HG03457 (cell line): ENCODE data around the gene GAK.

ENCODE experiments used
- ATAC-seq: cut with Tn5 transposase; IDR thresholded peaks from one replicate; pipeline ENCODE4 v1.9.1; 2021; ENCODE audit warnings: moderate number of reproducible peaks; ENCODE audit not compliant: unreplicated experiment

The GAK gene

DNA sequence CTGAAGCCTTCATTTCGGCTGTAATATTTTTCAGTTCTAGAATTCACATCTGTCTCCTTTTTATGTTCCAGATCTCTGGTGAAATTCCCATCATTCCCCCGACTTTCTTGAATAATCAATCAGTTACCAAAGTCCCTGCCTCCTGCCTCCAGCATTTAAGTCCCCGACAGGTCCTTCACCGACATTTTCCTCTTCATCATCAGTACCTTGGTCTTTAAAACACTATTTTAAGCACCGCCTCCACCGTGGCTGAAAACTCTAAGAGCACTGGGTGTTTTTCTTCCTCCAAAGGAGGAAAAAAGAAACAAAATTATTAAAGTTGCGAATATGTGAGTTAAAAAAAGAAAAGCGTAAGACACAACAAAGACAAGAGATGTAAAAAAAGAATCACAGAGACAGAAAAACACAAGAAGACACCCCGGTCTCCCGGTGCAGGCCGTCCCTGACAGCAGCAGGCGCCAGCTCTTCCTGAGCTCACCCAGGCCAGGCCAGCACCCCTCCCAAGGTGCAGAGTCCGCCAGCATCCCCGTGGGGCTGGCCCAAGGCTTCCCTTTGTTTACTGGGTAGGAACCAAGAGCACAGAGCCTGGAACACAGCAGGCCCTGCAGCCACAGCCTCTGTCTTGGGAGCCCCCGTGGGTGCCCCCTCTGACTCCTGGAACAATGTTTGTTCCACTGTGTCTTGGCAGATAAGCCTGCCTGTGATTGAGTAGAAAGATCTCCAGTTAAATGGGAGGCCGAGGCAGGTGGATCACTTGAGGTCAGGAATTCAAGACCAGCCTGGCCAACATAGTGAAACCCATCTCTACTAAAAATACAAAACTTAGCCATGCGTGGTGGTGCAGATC lies 56.9 kb downstream of the GAK start:
- ATAC-seq: no peak

DNA sequence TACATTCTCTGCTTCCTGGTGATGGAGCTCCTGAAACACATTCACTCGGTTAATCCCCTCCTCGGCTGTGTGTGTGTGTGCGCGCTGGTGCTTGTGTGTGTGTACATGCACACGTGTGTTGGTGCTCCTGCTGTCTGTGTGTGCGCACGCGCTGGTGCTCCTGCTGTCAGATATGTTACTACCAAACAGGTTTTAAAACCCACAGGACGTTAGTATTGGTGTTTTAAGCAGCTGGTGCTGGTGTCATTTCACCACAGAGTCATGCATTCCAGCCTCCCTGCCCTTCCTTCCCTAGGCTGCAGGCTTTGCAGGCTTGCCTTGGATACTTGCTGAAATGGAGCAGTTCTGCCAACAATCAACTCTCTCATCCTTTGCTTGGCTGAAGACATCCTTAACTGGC lies 58.1 kb downstream of the GAK start:
- no peak for ATAC-seq

DNA sequence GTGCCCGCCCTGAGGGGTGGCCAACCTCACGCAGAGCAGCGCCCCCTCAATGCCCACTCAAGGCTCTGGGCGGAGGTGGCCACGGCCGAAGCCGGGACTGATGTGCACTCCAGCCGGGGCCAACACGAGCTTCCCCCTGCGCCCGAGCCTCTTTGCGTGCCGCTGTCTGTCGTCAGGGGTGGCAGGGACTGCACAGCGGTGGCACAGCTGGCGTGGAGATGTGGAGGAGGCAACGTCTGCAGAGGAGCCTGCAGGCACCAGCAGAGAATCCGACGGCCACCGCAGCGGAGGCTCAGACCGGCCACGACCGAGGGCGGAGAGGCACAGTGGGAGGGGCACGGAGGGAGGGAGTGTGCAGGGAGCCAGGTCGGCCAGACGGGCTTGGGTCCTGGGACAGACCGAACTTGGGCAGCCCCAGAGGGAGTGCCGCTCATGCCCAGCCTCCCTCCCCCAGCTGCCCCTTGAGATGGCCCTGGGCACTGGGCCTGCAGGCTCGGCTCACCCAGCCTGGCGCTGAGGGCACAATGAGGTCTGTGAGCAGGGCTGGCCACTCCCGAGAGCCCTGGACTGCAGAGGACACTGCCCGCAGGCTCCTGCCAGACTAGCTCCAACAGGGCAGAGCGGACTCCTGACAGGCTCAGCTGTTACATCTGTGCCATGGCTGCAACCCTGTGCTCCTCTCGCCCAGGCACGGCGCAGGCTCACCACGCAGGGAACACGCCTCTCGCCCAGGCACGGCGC lies 59.7 kb downstream of the GAK start:
- no peak for ATAC-seq

DNA sequence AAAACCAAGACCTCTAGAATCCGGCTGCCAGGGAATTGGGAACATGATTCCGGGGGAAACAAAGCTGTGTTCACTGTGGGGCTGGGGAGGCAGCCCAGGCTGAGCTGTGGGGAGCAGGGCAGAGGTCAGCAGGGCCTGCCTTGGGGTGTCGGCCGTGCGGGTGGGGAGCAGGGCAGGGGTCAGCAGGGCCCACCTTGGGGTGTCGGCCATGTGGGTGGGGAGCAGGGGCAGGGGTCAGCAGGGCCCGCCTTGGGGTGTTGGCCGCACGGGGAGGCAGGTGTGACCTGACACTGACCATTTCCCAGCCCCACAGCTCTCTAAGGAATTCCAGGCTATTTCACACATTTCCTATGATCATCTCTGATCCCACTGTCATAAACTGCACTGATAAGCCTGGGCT lies 60.6 kb downstream of the GAK start:
- no peak for ATAC-seq

DNA sequence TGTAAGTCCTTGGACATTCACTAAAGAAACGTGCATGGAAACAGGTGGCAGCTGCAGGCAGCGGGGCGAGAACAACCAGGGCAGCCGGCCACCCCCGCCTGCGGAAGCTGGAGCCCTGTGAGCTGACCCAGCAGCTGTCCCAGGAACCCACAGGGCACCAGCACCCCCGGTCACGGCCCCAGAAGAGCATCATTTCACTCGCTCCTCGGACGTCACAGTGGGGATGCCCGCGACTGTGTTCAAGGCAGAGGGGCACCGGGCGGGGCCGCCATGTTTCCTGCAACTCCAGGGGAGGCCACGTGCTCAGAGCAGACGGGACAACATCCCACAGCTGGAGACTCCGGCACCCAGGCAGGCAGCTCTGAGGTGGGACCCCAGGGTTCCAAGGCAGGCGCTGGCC lies 61.2 kb downstream of the GAK start:
- ATAC-seq: no peak

DNA sequence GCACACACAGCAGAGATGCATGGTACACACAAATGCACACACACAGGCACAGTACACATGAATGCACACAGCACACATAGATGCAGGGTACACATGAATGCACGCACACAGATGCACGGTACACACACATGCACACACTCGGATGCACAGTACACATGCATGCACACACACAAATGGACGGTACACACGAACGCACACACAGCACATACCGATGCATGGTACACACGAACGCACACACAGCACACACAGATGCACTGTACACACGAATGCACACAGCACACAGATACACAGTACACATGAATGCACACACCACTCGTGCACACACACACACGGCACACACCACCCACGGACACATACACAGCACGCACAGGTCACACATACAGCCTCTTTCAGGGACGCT lies 62.3 kb downstream of the GAK start:
- no peak for ATAC-seq

DNA sequence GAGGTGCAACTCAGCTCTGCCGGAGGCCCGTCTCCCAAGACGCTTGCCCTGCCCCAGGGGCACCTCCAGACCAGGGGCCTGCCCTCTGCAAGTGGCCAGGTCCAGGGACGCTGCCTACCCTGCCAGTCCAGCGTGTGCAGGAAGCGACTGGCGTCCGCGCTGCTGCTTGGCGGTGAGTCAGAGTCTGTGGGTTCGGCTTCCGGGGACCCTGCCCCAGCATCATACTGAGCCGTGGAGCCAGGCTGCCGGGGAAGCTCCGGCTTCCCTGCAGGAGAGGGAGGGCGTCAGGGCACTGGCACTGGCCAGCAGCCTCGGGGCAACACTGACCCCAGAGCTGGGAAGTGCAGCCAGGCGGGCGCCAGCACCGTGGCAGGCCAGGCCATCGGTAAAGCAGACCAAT lies 63.7 kb downstream of the GAK start:
- no peak for ATAC-seq

DNA sequence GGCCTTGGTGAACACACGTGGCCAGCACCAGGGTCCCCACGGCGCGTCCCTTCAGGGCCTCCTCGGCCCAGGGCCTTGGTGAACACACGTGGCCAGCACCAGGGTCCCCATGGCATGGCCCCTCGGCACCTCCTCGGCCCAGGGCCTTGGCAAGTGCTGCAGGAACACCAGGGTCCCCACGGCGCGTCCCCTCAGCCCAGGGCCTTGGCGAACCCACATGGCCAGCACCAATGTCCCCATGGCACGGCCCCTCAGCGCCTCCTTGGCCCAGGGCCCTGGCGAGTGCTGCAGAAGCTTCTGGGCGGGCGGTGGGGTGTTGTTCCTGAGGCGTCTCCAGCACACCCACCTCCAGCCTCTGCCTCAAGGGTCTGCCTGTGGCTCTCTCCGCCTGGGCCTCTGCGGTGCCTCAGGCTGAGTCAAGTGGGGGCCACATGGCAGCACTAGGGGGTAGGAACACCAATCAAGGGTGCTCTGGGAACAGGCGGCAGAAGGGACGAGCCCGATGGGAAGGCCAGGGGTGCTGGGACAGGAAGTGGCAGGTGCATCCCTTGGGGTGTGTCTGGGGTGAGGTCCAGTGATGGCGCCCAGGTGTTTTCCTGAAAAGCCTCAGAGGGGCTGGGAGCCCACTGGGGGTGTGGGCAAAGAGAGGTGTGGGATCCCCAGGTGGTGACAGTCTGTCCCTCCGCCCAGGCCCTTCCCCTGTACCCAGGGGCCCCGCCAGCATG lies 64.4 kb downstream of the GAK start:
- no peak for ATAC-seq

DNA sequence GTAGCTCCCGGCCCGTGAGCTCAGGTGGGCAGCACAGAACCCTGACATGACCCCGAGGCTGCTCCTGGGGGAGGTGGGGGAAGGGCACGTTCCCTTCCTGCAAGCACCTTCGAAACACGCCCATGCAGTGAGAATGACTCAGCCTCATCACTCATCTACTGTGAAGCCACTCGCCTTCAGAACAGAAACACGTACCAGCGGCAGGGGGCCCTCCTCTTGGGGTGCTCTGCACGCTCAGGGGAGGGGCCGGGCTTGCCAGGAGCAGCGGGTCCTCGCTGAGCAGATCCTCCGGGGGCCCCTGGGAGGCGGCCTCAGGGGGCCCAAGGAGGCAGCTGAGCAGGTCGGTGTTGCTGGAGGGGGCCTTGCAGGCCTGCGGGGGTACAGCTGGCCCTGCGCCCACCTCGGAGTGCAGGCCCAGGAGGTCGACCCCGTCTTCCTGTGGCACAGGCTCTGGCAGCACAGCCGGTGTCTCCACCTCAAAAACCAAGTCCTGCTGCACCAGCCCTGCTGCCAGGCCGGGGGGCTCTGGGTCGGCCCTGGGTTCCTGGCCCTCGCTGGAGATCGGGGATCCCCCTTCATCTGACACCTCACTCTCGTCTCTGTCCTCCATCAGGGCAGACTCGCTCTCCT lies 65.2 kb downstream of the GAK start:
- no peak for ATAC-seq

DNA sequence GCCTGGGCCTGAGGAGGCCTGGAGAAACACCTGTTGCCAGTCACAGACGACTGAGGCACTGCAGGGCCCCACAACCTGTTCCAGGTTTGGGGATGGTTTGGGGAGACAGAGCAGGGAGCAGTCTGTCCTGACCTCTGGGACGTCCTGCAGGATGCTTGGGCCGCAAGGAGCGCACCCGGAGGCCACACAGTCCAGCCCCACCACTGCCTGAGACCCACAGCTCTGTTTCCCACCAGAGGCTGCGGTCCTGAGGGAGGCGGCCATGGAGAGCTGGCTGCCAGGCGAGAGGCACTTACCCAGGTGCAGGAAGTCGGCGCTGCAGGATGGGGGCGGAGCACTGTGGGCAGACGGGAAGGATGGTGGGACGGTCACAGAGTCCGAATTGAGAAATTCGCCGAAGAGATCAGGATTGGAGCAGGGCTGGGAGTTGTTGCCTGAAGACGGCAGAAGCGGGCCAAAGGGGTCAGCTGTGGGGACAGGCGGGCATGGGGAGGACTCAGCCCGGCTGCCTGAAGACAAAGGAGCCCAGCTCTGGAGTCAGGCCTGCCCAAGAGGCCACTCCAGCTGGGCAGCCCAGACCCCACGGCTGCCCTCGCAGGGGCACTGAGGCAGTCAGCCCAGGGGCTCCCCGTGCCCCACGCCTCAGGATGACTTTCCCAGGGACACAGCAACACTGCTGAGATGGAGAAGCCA lies 65.9 kb downstream of the GAK start:
- ATAC-seq: no peak

DNA sequence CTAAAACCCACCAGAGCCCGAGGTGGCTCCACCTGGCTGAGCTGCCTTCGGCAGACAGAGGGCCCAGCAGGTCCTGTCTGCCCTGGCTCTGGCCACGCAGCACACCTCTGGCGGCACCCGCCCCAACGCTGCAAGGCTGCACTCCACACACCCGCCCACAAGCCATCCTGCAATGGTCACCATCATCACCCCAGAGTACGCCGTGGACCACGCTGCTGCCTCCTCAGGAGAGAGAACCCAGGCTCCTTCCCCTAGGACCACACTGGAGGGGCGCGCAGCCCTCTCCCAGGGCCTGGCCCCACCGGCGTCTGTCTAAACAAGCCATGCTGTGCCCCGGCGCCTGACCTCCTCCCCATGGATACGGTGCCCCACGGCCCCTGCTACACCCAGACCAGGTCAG lies 66.5 kb downstream of the GAK start:
- no peak for ATAC-seq

DNA sequence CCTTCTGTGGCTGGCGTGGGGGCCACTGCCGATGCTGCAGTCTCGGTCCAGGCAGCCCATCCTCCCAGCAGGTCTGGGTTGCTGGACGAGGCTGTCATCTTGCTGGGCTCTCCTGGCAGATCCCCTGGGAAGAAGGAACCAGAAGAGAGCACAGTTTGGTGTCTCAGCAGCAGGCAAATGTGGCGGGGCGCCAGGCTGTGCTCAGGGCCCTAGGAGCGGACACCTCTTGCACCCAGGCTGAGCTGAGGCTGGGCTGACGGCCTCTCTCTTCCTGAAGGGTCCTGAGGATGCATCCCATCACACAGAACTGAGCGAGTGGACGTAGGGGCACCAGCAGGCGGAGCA lies 67.0 kb downstream of the GAK start:
- no peak for ATAC-seq

DNA sequence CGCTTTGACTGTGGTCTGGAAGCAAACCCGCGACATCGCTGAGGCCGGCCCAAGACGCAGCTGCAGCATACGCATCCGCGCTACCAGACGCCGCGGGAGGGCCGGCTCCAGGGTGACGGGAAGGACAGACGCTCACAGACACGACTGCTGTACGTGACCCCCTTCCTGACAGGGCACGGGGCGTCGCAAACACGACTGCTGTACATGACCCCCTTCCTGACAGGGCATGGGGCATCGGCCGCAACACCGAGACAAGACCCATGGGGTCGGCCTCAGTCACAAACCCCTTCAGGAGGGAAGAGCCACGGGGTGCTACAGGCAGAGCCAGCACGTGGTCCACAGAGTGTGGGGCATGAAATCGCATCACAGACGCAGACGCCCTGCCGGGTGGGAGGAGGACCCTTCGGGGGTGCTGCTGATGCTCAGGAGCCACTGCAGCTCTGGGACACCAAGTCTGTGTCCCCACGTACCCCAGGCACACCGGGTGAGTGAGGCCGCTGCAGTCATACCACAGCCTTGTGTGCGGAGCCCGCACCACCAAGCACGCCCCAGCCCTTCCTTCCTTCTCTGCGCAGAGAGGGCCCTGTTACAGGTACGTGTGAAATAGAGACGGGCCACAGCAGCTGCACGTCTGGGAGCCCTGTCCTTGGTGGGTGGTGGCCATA lies 67.5 kb downstream of the GAK start:
- ATAC-seq: no peak

DNA sequence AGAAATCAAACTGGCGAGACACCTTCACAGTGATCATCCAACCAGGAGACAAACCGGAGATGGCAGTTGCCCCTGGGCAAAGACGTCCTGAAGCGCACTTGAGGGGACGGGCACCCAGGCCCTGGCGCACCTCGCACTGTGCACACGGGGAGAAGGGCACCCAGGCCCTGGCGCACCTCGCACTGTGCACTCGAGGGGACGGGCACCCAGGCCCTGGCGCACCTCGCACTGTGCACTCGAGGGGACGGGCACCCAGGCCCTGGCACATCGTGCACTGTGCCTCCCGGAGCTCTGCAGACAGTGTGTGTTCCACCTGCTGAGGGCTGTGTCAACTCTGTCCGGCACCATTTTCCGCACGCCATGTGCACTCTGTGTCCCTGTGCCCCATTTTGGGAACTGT lies 71.6 kb downstream of the GAK start:
- ATAC-seq: no peak

DNA sequence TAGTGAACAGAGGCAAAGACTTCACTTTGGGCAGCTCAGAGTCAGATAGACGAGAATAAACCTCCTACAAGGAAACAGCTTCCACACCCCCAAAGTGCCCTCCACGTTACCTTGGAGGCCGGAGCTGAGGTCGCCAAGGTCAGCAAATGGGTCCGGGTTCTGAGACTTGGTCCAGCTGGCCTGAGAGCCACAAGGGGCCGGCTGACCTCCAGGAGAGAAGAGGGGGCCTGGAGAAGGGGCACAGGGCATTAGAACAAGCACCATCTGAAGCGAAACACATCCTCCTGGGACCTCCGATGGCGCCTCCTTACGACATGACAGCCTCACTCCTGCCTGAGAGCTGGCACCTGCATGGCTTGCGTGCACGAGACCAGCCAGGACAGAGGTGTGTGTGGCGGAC lies 72.6 kb downstream of the GAK start:
- ATAC-seq: no peak

DNA sequence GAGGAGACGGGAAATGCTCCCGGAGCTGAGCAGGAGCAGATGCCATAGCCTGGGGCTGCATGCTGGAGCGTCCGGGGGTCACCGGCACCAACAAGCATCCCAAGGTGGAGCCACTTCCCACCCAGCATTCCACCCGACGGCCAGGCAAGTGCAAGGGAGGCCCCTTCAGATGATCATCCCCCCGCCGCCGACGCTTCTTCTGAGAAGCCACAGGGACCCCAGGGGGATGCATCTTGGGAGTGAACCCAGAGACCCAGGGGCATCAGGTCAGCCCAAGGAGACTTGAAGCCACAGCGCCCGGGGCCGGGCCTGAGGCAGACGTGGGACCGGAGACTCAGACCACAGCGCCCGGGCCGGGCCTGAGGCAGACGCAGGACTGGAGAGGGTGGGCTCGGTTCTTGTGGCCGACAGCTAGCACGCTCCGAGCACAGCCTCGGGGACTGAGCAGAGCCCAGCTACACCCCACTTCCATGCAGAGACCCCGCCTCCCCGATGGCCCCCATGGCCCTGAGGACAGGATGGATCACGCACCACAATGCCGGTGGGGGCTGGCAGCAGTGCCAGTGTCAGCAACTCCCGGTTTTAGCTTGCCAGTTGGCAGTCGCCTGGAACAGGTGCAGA lies 73.2 kb downstream of the GAK start:
- ATAC-seq: no peak

DNA sequence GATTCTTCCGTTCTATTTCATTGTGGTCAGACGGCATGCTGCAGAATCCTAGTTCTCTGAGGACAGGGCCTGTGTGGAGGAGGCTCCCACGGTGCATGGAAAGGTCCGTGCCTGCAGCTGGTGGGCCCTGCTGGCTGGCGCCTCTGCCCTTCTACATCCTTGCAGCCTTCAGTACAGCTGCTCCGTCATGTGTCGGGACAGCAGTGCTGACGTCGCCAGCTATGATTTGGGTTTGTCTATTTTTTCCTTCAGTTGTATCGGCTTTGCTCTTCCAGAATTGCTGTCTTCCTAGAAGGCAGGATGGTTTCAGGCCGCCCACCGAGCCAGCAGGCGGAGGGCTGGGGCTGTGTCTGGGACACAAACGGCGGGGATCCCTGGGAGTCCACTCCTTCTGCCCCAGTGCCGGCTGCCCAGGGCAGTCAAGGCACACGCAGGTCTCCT lies 74.1 kb downstream of the GAK start:
- ATAC-seq: no peak

DNA sequence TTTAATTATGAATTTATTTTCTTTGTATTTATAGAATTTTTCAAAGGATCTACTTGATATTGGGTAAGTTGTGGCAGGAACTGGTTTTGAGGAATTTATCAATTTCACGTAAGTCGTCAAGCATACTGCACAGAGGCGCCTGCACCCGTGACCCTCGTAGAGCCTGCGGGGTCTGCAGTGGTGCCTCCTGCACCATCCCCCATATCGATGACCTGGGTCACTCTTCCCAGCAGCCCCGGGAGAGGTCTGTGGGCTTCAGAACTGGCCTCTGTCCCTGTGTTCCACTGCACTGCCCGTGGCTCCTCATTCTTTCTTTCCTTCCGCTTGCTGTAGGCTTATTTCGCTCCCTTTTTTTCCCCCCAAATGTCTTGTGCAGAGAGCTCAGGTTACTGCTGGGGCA lies 74.7 kb downstream of the GAK start:
- no peak for ATAC-seq

DNA sequence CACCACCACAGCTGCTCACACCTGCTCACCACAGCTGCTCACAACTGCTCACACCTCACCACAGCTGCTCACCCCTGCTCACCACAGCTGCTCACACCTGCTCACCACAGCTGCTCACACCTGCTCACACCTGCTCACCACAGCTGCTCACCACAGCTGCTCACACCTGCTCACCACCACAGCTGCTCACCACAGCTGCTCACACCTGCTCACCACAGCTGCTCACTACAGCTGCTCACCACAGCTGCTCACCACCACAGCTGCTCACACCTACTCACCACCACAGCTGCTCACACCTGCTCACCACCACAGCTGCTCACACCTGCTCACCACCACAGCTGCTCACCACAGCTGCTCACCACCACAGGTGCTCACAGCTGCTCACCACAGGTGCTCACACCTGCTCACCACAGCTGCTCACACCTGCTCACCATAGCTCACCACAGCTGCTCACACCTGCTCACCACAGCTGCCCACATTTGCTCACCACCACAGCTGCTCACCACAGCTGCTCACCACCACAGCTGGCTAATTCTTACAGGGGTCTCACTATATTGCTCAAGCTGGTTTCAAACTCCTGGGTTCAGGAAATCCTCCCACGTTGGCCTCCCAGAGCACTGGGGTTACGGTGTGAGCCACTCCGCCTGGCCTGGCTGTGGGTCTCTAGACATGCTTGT lies 75.8 kb downstream of the GAK start:
- no peak for ATAC-seq
